Activated CD8-positive, alpha-beta memory T cell treated with anti-CD3 and anti-CD28 coated beads, Interleukin-2, amount 50 U/mL, for 4 hours (primary cell): ENCODE measurements around the gene TGOLN2.

Experiments
- DNase-seq: peaks from one replicate; pipeline ENCODE4 v3.0.0-alpha.2; 2020

The TGOLN2 gene

DNA sequence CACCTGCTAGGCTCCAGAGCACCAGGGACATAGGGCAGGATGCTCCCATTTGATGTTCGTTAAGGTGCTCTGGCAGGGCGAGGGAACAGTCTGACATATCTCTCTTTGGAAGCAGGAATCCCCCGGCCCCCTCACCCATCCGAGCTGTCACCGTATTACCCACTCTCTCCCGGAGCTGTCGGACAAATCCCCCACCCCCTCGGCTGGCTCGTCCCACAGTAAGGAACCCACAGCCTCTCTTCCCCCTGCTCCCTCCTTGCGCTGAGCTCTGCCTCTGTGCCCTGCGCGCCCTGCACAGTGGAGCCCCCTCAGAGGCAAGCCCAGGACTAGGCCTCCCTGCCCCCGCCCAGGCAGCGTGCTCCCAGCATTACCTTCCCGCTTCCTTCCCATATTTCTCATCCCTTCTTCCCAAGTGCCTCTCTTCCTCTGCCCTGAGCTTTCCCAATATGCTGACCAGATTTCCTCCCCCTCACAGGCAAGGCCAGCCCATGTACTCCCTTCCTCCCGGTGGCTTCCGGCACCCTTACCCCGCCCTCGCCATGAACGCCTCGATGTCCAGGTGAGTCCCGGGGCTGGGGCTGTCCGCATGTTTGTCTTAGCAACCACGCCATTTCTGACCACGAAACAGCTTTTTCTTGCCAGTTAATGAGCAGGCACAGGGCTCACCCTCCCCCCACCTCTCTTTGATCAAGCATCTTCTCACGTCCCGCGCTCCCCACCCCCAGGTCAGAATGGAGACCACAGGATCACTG is 23.8 kb downstream of the TGOLN2 start:
- DNase-seq = no peak

DNA sequence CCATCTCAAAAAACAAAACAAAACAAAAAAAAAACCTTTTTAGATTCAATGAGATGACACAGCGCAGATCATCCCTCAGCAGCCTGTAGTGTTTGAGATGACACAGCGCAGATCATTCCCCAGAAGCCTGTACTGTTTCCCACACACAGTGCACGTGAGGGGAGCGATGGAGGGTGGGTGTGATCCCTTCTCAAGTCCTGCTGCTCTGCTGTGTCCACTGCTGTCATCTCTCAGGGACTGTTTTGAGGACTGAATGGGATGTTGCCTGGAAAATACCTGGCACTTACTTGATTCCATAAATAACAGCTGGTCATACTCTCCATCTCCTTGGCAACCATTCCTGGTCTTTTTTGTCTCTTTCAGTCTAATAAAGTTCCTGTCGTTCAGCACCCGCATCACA is 25.7 kb downstream of the TGOLN2 start:
- DNase-seq = no peak

DNA sequence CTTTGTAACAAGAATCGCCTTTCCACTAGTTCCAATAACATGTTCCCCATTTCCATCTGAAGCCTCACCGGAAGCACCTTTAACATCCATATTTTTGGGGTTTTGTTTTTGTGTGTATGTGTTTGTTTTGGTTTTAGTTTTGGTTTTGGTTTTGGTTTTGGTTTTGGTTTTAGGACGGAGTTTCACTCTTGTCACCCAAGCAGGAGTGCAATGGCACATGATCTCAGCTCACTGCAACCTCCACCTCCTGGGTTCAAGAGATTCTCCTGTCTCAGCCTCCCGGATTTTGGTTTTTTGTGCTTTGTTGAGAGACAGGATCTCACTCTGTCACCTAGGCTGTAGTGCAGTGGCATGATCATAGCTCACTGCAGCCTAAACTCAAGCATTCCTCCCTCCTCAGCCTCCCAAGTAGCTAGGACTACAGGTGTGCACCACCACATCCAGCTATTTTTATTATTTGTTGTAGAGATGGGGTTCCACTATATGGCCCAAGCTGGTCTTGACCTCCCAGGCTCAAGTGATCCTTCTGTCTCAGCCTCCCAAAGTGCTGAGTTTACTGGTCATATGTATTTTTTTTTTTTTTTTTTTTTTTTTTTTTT is 36.3 kb downstream of the TGOLN2 start:
- DNase-seq = no peak

DNA sequence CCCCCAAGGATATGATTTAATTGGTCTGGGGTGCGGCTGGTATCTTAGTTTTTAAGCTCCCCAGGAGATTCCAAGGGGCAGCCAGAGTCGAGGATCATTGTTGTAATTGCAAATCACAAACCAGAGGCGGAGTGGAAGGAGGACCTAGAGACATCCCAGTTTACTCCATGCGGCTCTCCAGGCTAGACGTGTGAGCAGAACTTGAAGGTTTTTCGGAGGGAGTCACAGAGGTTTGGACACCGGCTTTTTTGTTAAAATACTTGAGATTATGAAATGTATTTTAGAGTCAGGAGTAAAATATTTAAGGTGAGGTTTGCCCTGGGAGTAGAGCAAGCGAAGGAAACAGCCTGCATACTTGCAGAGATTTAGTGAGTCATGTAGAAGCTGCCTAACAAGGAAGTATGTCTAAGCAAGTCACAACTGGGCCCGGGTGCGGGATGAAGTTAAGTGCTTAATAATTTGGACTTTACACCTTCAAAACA is 39.5 kb downstream of the TGOLN2 start:
- no peak for DNase-seq

DNA sequence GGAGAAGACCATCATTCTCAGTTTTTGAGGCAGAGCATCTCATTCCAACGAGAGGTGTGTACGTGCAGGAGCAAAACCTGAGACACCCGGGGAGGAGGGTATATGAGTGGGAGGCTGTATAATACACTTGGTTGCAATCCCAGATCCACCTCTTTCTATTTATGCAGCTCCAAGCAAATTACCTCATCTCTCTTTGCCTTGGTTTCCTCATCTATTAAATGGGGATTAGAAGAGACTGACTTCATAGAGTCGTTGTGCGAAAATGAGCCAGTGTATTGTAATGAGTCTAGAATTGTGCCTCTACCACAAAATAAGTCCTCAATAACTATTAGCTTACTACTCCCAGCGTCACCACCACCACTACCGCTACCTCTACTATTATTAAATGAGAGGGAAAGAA is 40.1 kb downstream of the TGOLN2 start:
- no peak for DNase-seq

DNA sequence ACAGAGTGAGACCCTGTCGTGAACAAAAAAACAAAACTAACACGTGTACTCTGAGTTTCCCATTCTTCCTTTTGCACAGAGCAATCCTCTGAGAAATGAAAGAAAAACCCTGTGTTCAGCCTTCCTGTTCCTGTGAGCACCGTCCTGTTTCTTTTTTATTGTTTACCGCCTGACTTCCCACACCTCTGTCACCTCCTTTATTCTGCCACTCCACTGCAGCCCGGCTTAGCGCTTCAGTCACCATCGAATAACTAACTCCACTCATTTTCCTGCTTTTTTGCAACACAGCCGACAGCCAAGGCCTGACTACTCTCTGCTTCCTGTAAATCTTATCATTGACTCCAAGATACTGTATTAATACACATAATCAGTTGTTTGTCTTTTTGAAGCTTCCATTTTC is 40.9 kb downstream of the TGOLN2 start:
- no peak for DNase-seq

DNA sequence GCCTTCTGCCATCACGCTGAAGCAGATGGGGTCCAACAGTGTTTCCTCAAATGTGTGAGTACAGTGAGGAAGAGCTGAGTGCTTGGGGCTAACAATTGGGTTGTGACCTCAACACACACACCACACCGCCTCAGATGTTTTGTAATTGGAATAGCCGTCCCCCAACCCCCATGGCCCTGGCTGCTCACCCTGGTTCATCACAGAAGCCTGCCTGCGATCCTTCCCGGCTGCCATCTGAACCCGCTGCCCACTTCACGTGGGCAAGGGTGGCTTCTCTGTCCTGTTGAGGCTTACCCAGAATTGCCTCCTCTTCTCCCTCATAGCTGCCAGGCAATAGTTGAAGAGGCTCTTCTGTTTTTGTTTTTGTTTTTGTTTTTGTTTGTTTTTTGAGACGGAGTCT is 44.1 kb downstream of the TGOLN2 start:
- DNase-seq = no peak

DNA sequence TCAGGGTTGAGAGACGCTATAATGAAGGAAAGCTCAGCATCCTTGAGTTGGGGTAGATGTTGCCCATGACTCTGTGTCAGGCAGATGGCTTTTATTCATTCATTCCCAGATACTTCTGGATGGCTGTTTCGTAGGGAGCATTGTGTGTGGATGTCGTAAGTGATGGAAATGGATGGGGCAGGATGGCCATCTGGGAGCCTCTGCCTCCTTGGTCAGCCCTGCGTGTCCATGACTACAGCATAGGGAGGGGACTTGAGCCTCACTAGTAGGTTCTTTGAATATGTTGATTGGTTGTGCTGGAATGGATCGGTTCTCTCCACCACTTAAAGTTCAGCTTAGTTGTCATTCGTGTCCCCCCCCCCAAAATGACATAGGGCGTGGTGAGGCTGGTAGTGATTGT is 44.9 kb downstream of the TGOLN2 start:
- DNase-seq = no peak

DNA sequence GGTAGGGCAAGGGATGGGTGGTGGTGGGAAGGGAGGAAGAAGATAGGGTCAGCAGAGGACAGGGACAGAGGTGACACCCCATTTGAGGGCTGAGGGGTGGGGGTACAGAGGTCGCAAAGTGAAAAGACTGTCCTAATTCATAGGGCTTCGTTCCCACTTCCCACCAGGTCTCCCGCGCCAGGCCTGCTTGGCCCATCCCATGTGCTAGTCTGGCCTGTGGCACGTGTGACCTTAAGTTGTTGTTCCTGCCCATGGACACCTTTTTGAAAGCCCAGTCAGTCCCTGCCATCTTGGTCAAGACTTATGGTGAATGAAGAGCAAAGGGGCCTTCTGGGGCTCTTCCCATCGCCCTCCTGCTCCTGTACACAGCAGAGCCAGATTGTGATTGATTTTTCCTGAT is 46.2 kb downstream of the TGOLN2 start:
- no peak for DNase-seq

DNA sequence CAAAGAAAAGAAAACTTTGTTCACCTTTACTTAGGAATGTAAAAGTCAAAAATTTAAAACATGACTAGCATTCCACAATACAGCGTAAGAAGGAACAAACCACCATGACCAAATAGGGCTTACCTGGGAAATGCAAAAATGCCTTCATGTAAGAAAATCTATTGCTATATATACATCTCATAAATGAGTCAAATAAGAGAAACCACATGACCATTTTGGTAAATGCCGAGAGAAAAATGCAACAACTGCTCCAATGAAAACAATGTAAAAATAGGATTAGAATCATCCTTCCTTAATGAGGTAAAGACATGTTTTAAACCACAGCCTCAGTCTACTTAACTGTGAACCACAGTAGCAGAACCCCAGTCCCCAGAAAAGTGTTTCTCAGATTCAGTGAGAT is 49.4 kb downstream of the TGOLN2 start:
- DNase-seq = no peak

DNA sequence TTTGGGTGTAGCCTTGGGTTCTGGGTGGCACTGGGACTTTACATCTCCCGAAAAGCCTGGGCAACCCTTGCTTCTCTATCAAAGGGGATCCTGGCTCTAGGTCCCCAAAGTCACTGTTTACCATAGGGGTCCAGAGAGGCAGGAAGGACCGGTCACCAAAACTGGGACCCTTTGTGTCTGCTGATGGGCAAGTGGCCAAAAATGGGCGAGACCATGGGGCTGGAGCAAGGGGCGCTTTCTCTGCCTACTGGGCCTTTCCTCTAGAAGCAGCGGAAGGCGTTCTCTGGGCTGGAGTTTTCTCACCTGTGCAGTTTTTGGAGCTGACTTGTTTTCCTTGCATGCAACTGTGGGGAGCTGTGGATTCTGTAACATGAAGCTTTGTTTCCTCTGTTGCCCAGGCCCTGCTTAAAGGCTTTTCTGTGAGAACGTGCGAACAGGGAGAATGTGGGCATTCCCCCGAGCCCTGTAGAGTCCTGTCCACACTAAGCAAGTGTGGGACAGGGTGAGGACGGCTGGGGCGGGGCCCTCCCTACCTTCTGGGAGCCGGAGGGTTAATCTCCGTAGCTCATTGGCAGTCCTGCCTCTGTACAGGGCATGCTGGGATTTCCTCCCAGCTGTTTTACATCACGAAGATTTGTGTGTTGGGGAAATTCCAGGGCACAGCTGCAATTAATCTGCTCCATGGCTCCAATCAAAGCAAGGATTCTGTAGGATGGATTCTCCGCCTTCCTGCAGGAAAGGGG is 50.2 kb downstream of the TGOLN2 start:
- DNase-seq = no peak

DNA sequence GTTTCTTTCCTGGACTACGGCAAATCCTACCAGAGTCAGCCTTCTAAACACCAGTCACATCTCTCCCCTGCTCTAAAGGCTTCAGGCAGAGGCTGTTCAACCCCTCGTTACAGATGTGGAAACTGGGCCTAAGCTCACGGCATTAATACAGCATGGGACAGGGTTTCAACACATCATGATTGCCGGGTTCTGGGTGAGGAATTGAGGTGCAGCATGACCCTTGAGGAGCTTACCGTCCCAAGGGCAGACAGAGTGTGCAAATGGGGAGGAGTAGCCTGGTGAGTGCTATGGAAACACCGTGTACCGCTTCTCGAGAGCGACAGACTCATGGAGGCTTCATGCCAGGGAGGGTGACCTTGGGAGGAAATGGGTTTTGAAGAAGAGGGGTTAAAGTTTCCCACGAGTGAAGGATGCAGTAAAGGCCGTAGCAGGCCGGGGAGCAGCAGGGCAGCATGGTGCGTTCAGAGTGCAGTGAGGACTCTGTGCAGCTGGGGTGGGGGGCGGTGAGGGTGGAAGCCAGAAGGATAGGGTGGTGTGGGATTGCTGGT is 51.1 kb downstream of the TGOLN2 start:
- no peak for DNase-seq

DNA sequence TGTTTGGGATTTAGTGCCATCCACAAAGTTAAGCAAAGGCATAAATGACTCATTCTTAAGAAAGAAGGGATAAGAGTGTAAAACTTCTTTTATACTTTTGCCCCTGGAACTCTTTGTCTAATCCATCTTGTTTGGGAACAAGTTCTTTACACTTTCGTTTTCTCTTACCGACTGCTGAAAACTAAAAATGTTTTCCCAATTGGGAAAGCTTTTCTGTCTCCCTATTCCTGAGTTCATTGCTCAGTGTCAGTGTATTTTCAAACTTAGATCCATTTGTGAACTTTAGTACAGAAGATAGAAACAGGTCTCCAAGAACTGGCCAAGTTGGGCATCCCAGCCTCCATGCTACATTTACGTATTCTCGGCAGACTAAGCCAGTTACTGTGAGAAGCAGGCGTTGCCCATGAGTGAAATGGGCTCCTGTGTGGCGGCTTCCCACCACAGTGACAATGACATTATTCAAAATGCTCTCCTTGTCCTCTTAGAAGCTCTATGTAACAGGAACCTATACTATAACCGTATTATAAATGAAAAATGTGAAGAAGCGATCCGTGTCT is 51.7 kb downstream of the TGOLN2 start:
- no peak for DNase-seq

DNA sequence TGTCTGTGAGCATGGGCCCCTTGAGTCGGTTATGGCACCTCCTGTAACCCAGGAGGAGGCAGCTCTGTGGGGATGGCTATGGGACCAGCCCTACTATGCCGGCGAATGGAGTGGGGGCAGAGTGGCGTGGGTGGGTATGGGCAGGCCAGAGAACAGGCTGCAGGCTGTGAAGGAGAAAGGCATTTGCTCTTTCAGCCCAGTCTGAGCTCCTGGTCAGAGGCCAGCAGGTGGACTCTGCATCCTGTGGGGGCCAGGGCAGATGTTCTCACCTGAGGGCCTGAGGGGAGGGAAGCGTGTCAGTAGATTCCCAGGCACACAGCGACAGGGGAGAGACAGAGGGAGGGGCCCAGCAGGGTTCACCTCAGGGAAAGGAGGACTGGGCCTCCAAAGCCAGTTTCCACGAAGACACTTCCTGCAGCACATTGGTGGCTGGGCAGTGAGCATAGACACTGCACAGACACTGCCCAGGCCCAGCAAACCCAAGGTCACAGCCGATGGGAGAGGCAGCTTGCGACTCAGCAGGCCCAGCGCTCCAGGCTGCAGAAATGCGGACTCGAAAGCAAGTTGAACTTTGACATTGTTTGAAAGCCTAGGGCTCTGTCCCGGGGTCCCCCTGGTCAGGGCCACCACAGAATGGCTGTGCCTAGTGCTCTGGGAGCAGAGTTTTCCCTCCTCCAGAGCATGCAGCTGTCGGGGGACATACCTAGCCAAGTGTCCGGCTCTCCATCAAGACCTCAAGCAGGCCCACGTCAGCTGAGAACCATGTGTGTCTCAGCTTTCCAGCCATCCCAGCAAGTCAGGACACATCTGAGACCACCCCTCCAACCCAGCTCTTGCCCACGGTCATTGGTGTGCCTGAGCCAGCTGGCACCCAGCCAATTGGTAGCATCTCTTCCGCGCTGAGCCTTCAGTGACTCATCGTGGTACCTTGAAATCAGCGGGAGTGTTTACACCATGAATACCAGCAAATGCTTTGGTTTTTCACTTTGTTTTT is 53.8 kb downstream of the TGOLN2 start:
- DNase-seq = no peak

DNA sequence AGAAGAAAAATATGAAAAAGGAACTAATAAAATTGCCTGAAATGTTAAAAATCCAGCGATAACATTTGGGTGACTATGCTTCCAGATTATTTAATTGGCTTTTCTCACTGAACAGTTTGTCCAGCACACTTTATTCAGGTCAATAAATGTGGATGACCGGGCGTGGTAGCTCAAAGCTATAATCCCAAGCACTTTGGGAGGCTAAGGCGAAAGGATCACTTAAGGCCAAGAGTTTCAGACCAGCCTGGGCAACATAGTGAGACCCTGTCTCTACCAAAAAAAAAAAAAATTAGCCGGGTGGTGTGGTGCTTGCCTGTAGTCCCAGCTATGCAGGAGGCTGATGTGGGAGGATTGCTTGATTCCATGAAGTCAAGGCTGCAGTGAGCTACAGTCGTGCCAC is 55.4 kb downstream of the TGOLN2 start:
- DNase-seq = no peak

DNA sequence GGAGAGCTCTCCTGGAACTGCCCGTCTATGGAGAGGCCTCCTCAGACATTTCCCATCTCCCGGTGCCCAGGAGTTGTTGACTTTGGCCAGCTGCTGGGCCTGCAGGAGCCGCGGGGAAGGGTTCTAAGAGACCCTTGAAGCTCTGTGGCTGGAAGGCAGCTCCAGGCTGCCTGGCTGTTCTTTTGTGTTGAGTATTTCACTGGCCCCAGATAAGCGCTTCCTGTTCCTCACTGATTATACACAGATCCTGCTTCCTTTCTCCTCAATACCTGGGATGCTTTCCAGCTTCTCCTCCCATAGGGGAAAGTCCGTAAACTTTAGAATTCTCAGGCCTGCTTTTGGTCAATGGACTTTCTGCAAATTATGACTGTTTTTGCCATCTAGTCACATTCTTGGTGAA is 57.8 kb downstream of the TGOLN2 start:
- DNase-seq = no peak
